Natural killer cell (primary cell): Measurements from ENCODE around the gene SLC38A7. TPM values are rescaled to one million over a fixed set of nuclear protein-coding genes. Genes with fewer than 3 reads are reported as not detected.

ENCODE experiments used
- ATAC-seq, 3 donors: fragments of 150-1000 bp in 2 of 3; fragments of 200-7000 bp in 1 of 3; cut with Tn5 transposase; 1 replicate in 1 of 3; 2 replicates in 2 of 3; pipeline ENCODE4 v1.10.0; 2021; ENCODE audit warnings: mild to moderate bottlenecking in 2 of 3, moderate library complexity in 2 of 3
- DNase-seq, 2 donors: peaks; one replicate each; pipeline versions ENCODE4 v3.0.0 to v3.0.0-alpha.2; 2013 to 2021; ENCODE audit warnings: mixed read lengths in 1 of 2
- H3K27ac ChIP-seq: one replicate; pipeline ENCODE4 v1.5.1; 2013; ENCODE audit warnings: mild to moderate bottlenecking, low read length
- H3K27me3 ChIP-seq: one replicate; pipeline ENCODE4 v1.6.1; 2013; ENCODE audit warnings: low read length; ENCODE audit not compliant: control insufficient read depth, insufficient read depth
- H3K36me3 ChIP-seq: one replicate; pipeline ENCODE4 v1.6.1; 2013; ENCODE audit warnings: low read length; ENCODE audit not compliant: control insufficient read depth, insufficient read depth
- H3K4me1 ChIP-seq: one replicate; pipeline ENCODE4 v1.6.1; 2013; ENCODE audit warnings: low read length; ENCODE audit not compliant: control insufficient read depth, insufficient read depth
- H3K4me3 ChIP-seq: one replicate; pipeline ENCODE4 v1.5.1; 2013; ENCODE audit warnings: low read length
- H3K9me3 ChIP-seq: one replicate; pipeline ENCODE4 v1.6.1; 2013; ENCODE audit warnings: low read length; ENCODE audit not compliant: control insufficient read depth, insufficient read depth
- H3K27ac Mint-ChIP-seq, 2 donors: one replicate each; pipeline ENCODE4 v1.8.0; 2022; ENCODE audit warnings: mild to moderate bottlenecking in 2 of 2, mixed read lengths in 2 of 2, moderate library complexity in 1 of 2
- H3K27me3 Mint-ChIP-seq, 2 donors: one replicate each; pipeline ENCODE4 v1.8.0; 2022; ENCODE audit warnings: low read depth in 2 of 2, mixed read lengths in 2 of 2
- H3K36me3 Mint-ChIP-seq: one replicate; pipeline ENCODE4 v1.8.0; 2022; ENCODE audit warnings: mixed read lengths
- H3K4me1 Mint-ChIP-seq, 2 donors: one replicate each; pipeline ENCODE4 v1.8.0; 2022; ENCODE audit warnings: mixed read lengths in 2 of 2
- H3K4me3 Mint-ChIP-seq: one replicate; pipeline ENCODE4 v1.8.0; 2022; ENCODE audit warnings: mild to moderate bottlenecking, moderate library complexity, mixed read lengths
- H3K9me3 Mint-ChIP-seq, 2 donors: one replicate each; pipeline ENCODE4 v1.8.0; 2022; ENCODE audit warnings: mixed read lengths in 2 of 2
- CTCF ChIP-seq: fragments of 200-600 bp; IDR thresholded peaks from one replicate; pipeline ENCODE4 v1.8.0; 2022; ENCODE audit warnings: antibody characterized with exemption
- WGBS: methylation state at CpG from one replicate; pipeline ENCODE4 v1.1.7; 2013; ENCODE audit warnings: missing lambda C conversion rate; ENCODE audit not compliant: insufficient coverage; 5-methylcytosine and 5-hydroxymethylcytosine counted together
- intact Hi-C: fragments of 100-400 bp; cut with micrococcal nuclease; formaldehyde crosslinking; loops from one replicate; pipeline ENCODE4 v1.14.2; 2022
- total RNA-seq, 4 donors: library from RNA; stranded (reverse); fragments of 120-200 nt in 1 of 4; gene quantifications; one replicate each; pipeline versions ENCODE4 v1.2.3 to v1.2.4, GENCODE V29; 2013 to 2022

Gene SLC38A7
- total RNA-seq, 3 donors from 2014 or later (not counting 1 experiment from before 2014, with no cell fraction given): 9.2 to 16.9 (median 14.1) TPM

GRCh38 chr16:58635502-58635901 is 49.1 kb downstream of the SLC38A7 start:
- Histone ChIP-seq H3K27ac (no peak overlapping the region), H3K36me3 (no peaks in the 10 kb centered on the region), H3K9me3 (no peaks in the 10 kb centered on the region), H3K4me3 (no peak overlapping the region), H3K27me3 (no peaks in the 10 kb centered on the region), H3K4me1 (peaks cover 3% of the 10 kb centered on the region)
- no peak for TF ChIP-seq CTCF
- no peak overlapping the region for H3K27ac Mint-ChIP-seq
- intact Hi-C loops: no loop called here
- H3K4me3 Mint-ChIP-seq: no peak overlapping the region
- no peaks in the 10 kb centered on the region for H3K36me3 Mint-ChIP-seq
- no peak for ATAC-seq
- 91% methylated on average over 4 of the region's 4 CpGs for WGBS
- peaks cover 0 to 11% of the 10 kb centered on the region in 2 donors for H3K27me3 Mint-ChIP-seq
- H3K4me1 Mint-ChIP-seq: peaks cover 2 to 3% of the 10 kb centered on the region in 2 donors
- no peak for DNase-seq
- no peaks in the 10 kb centered on the region for H3K9me3 Mint-ChIP-seq

GRCh38 chr16:58634265-58634802 is 50.2 kb downstream of the SLC38A7 start:
- 83% methylated on average over 3 of the region's 3 CpGs for WGBS
- Histone ChIP-seq H3K4me1 (peaks cover 5% of the 10 kb centered on the region), H3K27me3 (no peaks in the 10 kb centered on the region), H3K27ac (no peak overlapping the region), H3K9me3 (no peaks in the 10 kb centered on the region), H3K36me3 (no peaks in the 10 kb centered on the region), H3K4me3 (no peak overlapping the region)
- intact Hi-C loops: no loop called here
- Mint-ChIP-seq H3K4me1 (peaks cover 13 to 14% of the 10 kb centered on the region in 2 donors), H3K36me3 (no peaks in the 10 kb centered on the region), H3K27ac (no peak overlapping the region), H3K4me3 (no peak overlapping the region), H3K27me3 (peaks cover 0 to 7% of the 10 kb centered on the region in 2 donors), H3K9me3 (no peaks in the 10 kb centered on the region)
- DNase-seq: no peak
- no peak for TF ChIP-seq CTCF
- no peak for ATAC-seq

DNA sequence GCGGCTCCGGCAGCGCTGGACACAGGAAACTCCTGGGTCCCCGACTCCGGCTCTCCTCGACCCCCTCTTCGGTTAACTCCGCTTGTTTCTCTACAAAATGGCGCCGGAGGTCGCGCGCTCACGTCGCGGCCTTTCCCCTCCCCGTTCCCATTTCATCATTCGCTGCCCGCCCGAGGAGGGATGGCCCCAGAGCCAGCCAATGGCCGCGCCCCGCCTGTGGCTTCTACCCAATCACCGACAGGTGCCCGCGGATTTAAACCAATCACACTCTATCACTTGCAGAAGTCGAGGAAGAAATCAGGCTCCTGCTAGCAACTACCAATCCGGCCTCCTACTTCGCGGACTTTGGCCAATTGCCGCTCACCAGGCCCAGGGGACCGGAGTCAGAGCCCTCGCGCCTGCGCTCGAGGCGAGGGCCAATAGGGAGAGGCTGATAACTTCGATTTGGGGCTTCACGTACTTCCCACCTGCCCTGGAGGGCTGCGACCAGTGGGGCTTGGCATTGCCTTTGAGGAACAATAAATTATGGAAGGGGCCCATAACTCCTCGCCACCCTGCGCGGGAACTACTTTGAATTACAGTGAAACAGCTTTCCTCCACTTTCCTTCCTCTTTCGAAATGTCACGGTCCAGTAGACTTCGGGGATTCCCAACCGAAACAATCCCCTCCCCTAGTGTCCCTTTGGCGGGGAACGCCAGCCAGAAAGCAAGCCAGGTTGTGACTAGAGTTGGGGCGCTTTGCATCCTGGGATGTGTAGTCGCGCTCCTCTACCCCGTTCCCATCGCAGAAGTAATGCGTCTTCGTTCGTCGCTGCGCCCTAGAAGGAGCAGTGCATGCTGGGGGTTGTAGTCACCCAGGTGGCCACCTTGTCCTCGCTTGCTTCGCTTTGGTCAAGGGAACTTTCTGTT is 54.6 kb downstream of the SLC38A7 start, which contains the start of gene CNOT1:
CNOT1 (minus strand) TSS at position 94 of the 908 bp plus-strand sequence. CDS start 30,489 bp downstream, outside the sequence.
- Mint-ChIP-seq H3K4me1 (peaks cover 32 to 42% of the 10 kb centered on the region in 2 donors), H3K4me3 (peak within 1 kb of the TSS; percentile 98), H3K27me3 (no peaks in the 10 kb centered on the region), H3K9me3 (no peaks in the 10 kb centered on the region), H3K36me3 (no peaks in the 10 kb centered on the region), H3K27ac (peak within 1 kb of the TSS; percentile 100)
- TF ChIP-seq CTCF: no peak
- ATAC-seq: peak; percentile 77 to 91 (median 81)
- intact Hi-C loops: no loop called here
- Histone ChIP-seq H3K4me1 (peaks cover 24% of the 10 kb centered on the region), H3K36me3 (no peaks in the 10 kb centered on the region), H3K9me3 (no peaks in the 10 kb centered on the region), H3K27ac (peak within 1 kb of the TSS; percentile 89), H3K4me3 (peak within 1 kb of the TSS; percentile 97), H3K27me3 (no peaks in the 10 kb centered on the region)
- DNase-seq: peak; percentile 98 to 99
- under 1% methylated on average over 61 of the region's 61 CpGs for WGBS
